GM23248 (cell line): ENCODE data around the gene CHMP6. TPM values are rescaled to one million over a fixed set of nuclear protein-coding genes. Genes with fewer than 3 reads are reported as not detected.

ENCODE experiments used
- DNase-seq: peaks from one replicate; pipeline ENCODE4 v3.0.0-alpha.2; 2015
- H2AFZ ChIP-seq: fragments of 200-600 bp; sonication (generic); 2 replicates; pipeline ENCODE4 v1.6.1; 2016; ENCODE audit warnings: antibody characterized with exemption
- H3F3A ChIP-seq: fragments of 200-600 bp; sonication (generic); 2 replicates; pipeline ENCODE4 v1.6.1; 2016; ENCODE audit warnings: mild to moderate bottlenecking, antibody characterized with exemption, mixed run types; ENCODE audit not compliant: insufficient read depth
- H3K27ac ChIP-seq: fragments of 200-600 bp; sonication (generic); 2 replicates; pipeline ENCODE4 v1.5.1; 2016; ENCODE audit warnings: mild to moderate bottlenecking
- H3K27me3 ChIP-seq: fragments of 200-600 bp; sonication (generic); replicated peaks from 2 replicates; pipeline ENCODE4 v1.6.1; 2016; ENCODE audit warnings: mild to moderate bottlenecking; ENCODE audit not compliant: insufficient read depth
- H3K36me3 ChIP-seq: fragments of 200-600 bp; sonication (generic); 2 replicates; pipeline ENCODE4 v1.6.1; 2016; ENCODE audit warnings: low read depth, mild to moderate bottlenecking
- H3K4me1 ChIP-seq: fragments of 200-600 bp; sonication (generic); 2 replicates; pipeline ENCODE4 v1.6.1; 2016; ENCODE audit warnings: mild to moderate bottlenecking; ENCODE audit not compliant: insufficient read depth
- H3K4me2 ChIP-seq: fragments of 200-600 bp; sonication (generic); one replicate; pipeline ENCODE4 v1.6.1; 2016; ENCODE audit warnings: mild to moderate bottlenecking; ENCODE audit not compliant: unreplicated experiment
- H3K4me3 ChIP-seq: fragments of 200-600 bp; sonication (generic); 2 replicates; pipeline ENCODE4 v1.5.1; 2016; ENCODE audit warnings: mild to moderate bottlenecking
- H3K79me2 ChIP-seq: fragments of 200-600 bp; sonication (generic); 2 replicates; pipeline ENCODE4 v1.6.1; 2016; ENCODE audit warnings: mild to moderate bottlenecking; ENCODE audit not compliant: insufficient read depth
- H3K9ac ChIP-seq: fragments of 200-600 bp; sonication (generic); 2 replicates; pipeline ENCODE4 v1.6.1; 2016; ENCODE audit warnings: mild to moderate bottlenecking
- H3K9me2 ChIP-seq: fragments of 200-600 bp; sonication (generic); 2 replicates; pipeline ENCODE4 v1.6.1; 2016; ENCODE audit warnings: mixed run types, mild to moderate bottlenecking, moderate library complexity; ENCODE audit not compliant: insufficient read depth
- H3K9me3 ChIP-seq: fragments of 200-600 bp; sonication (generic); one replicate; pipeline ENCODE4 v1.6.1; 2017; ENCODE audit warnings: low read depth
- H4K20me1 ChIP-seq: fragments of 200-600 bp; sonication (generic); 2 replicates; pipeline ENCODE4 v1.6.0; 2016; ENCODE audit not compliant: insufficient read depth
- EZH2 ChIP-seq: fragments of 200-600 bp; sonication (generic); IDR thresholded peaks from 2 replicates; pipeline ENCODE4 v1.6.1; 2018; ENCODE audit warnings: antibody characterized with exemption, mild to moderate bottlenecking; ENCODE audit not compliant: insufficient read depth, poor library complexity, severe bottlenecking
- EZH2phosphoT487 ChIP-seq: fragments of 200-600 bp; sonication (generic); IDR thresholded peaks from 2 replicates; pipeline ENCODE4 v1.6.1; 2018; ENCODE audit warnings: antibody characterized with exemption, moderate library complexity, mild to moderate bottlenecking, low read depth; ENCODE audit not compliant: insufficient read depth
- WGBS, 2 experiments: methylation state at CpG; one replicate each; pipeline ENCODE4 v1.1.6; 2015 to 2017; ENCODE audit warnings: low lambda C conversion rate in 2 of 2, low coverage in 1 of 2; ENCODE audit errors: missing lambda C conversion rate in 2 of 2; 5-methylcytosine and 5-hydroxymethylcytosine counted together
- in situ Hi-C: fragments of 300-500 bp; cut with MboI; formaldehyde crosslinking; loops from 2 replicates; pipeline ENCODE4 v1.15.0; 2020
- polyA plus RNA-seq: library from polyadenylated mRNA; unstranded; fragments of >200 nt; fragmentation: Nextera tagmentation; extraction: Ambion mirVana; gene quantifications from 2 replicates; pipeline ENCODE4 v1.2.1, GENCODE V29; 2016
- total RNA-seq: library from RNA; depleted of rRNA; stranded (reverse); fragments of >200 nt; shearing (Covaris generic); gene quantifications from 2 replicates; pipeline ENCODE4 v1.2.3, GENCODE V29; 2014

CHMP6 gene
- total and polyA plus RNA-seq, 2 experiments from 2014 or later: 14.1 to 34.0 TPM

DNA sequence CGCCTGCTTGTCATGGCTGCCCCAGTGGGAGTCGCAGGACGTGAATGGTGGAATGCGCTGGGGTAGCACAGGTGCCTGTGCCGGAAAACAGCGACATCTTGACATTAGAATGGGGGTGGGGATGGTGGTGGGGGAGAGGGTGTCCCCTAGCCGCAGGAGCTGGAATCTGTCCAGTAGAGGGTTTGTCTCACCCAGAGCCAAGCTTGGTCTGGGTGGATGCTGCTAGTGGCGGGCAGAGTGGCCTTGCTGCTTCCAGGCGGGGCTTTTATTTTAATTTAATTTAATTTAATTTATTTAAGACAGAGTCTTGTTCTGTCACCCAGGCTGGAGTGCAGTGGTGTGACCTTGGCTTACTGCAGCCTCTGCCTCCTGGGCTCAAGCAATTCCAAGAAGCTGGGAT lies 51.0 kb downstream of the CHMP6 start:
- no peaks in the 10 kb centered on the region for H3K27me3 ChIP-seq
- H3K9ac ChIP-seq: no peak overlapping the region
- TF ChIP-seq EZH2phosphoT487 (no peak), EZH2 (no peak)
- H3K4me2 ChIP-seq: no peak overlapping the region
- DNase-seq: no peak
- H3K36me3 ChIP-seq: no peaks in the 10 kb centered on the region
- no peak overlapping the region for H2AFZ ChIP-seq
- H3K4me3 ChIP-seq: no peak overlapping the region
- no peaks in the 10 kb centered on the region for H3K9me3 ChIP-seq
- no peak overlapping the region for H3K27ac ChIP-seq
- H3K9me2 ChIP-seq: no peaks in the 10 kb centered on the region
- peaks cover 19% of the 10 kb centered on the region for H3F3A ChIP-seq
- peaks cover 91% of the 10 kb centered on the region for H3K79me2 ChIP-seq
- H3K4me1 ChIP-seq: peaks cover 35% of the 10 kb centered on the region
- in situ Hi-C loops: no loop called here
- WGBS, 2 experiments: 95 to 98% methylated on average over 9 of the region's 9 CpGs
- H4K20me1 ChIP-seq: no peaks in the 10 kb centered on the region

- no peak overlapping the region for H3K27ac ChIP-seq
- no peaks in the 10 kb centered on the region for H3K9me2 ChIP-seq
- no peak overlapping the region for H2AFZ ChIP-seq
- WGBS, 2 experiments: 90 to 92% methylated on average over 19 of the region's 19 CpGs
- H3K36me3 ChIP-seq: no peaks in the 10 kb centered on the region
- H3K79me2 ChIP-seq: peaks cover 89% of the 10 kb centered on the region
- no peak overlapping the region for H3K4me3 ChIP-seq
- H3K4me2 ChIP-seq: no peak overlapping the region
- in situ Hi-C loops: no loop called here
- no peak for TF ChIP-seq EZH2phosphoT487
- TF ChIP-seq EZH2: no peak
- peaks cover 19% of the 10 kb centered on the region for H3F3A ChIP-seq
- no peak overlapping the region for H3K9ac ChIP-seq
- H3K27me3 ChIP-seq: no peaks in the 10 kb centered on the region
- no peaks in the 10 kb centered on the region for H4K20me1 ChIP-seq
- no peaks in the 10 kb centered on the region for H3K9me3 ChIP-seq
- peaks cover 35% of the 10 kb centered on the region for H3K4me1 ChIP-seq
- no peak for DNase-seq
Observed at GRCh38 chr17:81043319-81043724, 51.7 kb downstream of the CHMP6 start.

DNA sequence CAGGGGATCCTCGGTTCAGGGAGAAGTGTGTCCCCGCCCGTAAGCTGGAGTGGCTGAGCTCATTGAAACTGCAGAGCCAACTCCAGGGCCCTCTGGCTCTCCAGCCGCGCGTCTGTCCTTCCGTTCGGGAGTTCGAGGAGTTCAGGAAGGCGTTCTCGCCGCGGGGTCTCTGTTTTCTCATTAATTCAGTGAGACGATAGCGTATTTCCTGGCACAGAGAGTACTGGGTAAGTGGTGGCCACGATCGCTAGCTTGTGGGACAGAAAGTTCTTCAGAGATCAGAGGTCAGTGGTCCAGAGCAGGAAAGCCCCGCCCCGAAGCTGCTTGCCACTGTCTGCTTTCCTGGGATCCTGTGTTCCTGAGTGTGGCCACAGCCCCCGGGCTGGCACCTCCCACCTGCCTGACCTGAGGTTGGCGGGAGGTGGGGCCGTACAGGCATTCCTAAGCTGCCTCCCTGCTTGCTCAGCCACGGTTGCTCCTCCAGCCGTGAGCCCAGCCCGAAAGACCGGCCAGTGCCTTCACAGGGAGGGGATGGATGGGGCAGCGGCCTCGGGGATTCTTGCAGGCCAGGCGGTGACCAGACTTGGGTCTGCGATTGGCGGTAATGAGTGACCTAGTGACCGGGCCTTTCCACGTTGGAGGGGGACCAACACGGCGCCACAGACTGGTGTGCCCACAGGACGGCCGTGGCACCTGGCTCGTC lies 52.2 kb downstream of the CHMP6 start:
- Histone ChIP-seq H3K4me2 (no peak overlapping the region), H3F3A (peaks cover 19% of the 10 kb centered on the region), H3K4me1 (peaks cover 35% of the 10 kb centered on the region), H3K9me2 (no peaks in the 10 kb centered on the region), H3K27ac (no peak overlapping the region), H3K79me2 (peaks cover 89% of the 10 kb centered on the region), H3K27me3 (no peaks in the 10 kb centered on the region), H3K9ac (no peak overlapping the region), H3K9me3 (no peaks in the 10 kb centered on the region), H3K36me3 (no peaks in the 10 kb centered on the region), H3K4me3 (no peak overlapping the region), H4K20me1 (no peaks in the 10 kb centered on the region), H2AFZ (no peak overlapping the region)
- no peak for DNase-seq
- 83 to 84% methylated on average over 37 of the region's 38 CpGs for WGBS, 2 experiments
- in situ Hi-C loops: no loop called here
- no peak for TF ChIP-seq EZH2phosphoT487
- TF ChIP-seq EZH2: no peak

- no peak overlapping the region for H3K4me2 ChIP-seq
- WGBS, 2 experiments: 77 to 80% methylated on average over 13 to 14 of the region's 14 CpGs
Observed at GRCh38 chr17:81044428-81044763, 52.8 kb downstream of the CHMP6 start.

More at GRCh38 chr17:81044428-81044763, 52.8 kb downstream of the CHMP6 start:
- Histone ChIP-seq H3K27me3 (no peaks in the 10 kb centered on the region), H2AFZ (no peak overlapping the region), H3K9me2 (no peaks in the 10 kb centered on the region), H3F3A (peaks cover 19% of the 10 kb centered on the region), H3K4me1 (peaks cover 35% of the 10 kb centered on the region), H4K20me1 (no peaks in the 10 kb centered on the region), H3K9ac (no peak overlapping the region), H3K79me2 (peaks cover 89% of the 10 kb centered on the region), H3K4me3 (no peak overlapping the region), H3K36me3 (no peaks in the 10 kb centered on the region), H3K27ac (no peak overlapping the region), H3K9me3 (no peaks in the 10 kb centered on the region)
- in situ Hi-C loops: no loop called here
- no peak for DNase-seq
- TF ChIP-seq EZH2phosphoT487 (no peak), EZH2 (no peak)
